ENCODE data around the gene BABAM2. TPM values are rescaled to one million over a fixed set of nuclear protein-coding genes. Genes with fewer than 3 reads are reported as not detected.

The BABAM2 gene
- total RNA-seq, 1 experiment from 2014 or later = 27.1 TPM

DNA sequence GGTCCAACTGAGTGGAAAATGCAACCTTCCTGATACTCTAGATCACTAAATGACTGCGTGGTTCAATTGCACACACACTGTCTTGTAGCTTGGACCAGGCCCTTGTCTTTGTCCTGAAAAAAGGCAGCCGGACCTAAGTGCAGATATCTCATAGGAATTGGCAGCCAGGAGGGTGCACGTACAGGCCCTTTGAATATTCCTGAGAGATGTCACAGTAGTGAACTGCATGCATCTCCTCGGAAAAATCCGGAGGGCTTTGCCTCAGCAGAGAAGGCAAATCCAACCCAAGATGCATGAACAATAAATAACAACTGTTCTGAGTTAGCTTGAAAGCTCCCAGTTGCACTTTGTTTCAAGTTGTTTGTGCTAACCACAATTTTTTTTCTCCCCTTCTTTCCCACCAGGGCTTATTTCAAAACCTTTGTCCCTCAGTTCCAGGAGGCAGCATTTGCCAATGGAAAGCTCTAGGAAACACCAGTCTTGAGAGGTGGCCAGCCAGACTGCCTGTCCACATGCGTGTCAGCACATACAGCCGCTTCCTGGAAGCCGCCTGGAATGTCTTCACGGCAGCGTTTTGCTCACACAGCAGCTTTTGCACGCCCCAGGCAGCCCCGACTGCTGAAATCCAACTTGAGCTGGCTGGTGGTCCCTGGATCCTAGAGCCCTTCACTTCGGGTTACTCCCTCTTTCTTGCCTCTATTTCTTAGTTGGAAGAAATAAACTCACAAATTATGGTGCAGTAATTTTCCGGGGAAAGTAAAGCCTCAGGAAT, 447.7 kb downstream of the BABAM2 start:
- Mint-ChIP-seq H3K4me3 (no peak overlapping the region), H3K36me3 (ENCODE audit: insufficient read depth in 1 of 3, low read depth in 3 of 3) (no peaks in the 10 kb centered on the region; a peak in 1 of 7 replicates), H3K27ac (peak overlapping the region; percentile 18 to 83 (median 55); a peak in 4 of 7 replicates), H3K9me3 (no peaks in the 10 kb centered on the region), H3K27me3 (ENCODE audit: low read depth) (peaks cover 1% of the 10 kb centered on the region; the same call in 1 of the 2 replicates), H3K4me1 (peaks cover 26 to 34% of the 10 kb centered on the region in 2 experiments)
- Histone ChIP-seq H4K20me1 (ENCODE audit: control insufficient read depth, insufficient read depth, insufficient read length) (no peaks in the 10 kb centered on the region), H3K56ac (ENCODE audit: insufficient read length, low read depth, low read length) (no peak overlapping the region), H2BK20ac (ENCODE audit: low read depth, low read length, poor library complexity, severe bottlenecking) (no peak overlapping the region), H3K27me3 (ENCODE audit: insufficient read depth, low read length) (no peaks in the 10 kb centered on the region), H3K9me3 (ENCODE audit: control insufficient read depth, low read depth, low read length) (no peaks in the 10 kb centered on the region), H2AK5ac (ENCODE audit: insufficient read length, low read length) (no peak overlapping the region), H3T11ph (ENCODE audit: low read length) (no peak overlapping the region), H3K18ac (ENCODE audit: insufficient read length, low read depth, low read length) (no peak overlapping the region), H3K79me1 (ENCODE audit: insufficient read depth, low read depth, low read length, poor library complexity, severe bottlenecking) (no peaks in the 10 kb centered on the region), H2BK12ac (ENCODE audit: insufficient read length, low read depth, low read length) (no peak overlapping the region), H3K23ac (ENCODE audit: insufficient read length, low read depth, low read length) (no peak overlapping the region), H3K79me2 (ENCODE audit: insufficient read depth, low read length) (no peaks in the 10 kb centered on the region), H2BK120ac (ENCODE audit: low read depth, low read length, poor library complexity, severe bottlenecking) (no peak overlapping the region), H2AFZ (ENCODE audit: low read length) (no peak overlapping the region), H3K27ac (ENCODE audit: insufficient read length, low read depth, low read length) (no peak overlapping the region), H3K23me2 (ENCODE audit: insufficient read length, low read depth, low read length, poor library complexity, severe bottlenecking) (no peaks in the 10 kb centered on the region), H3K4ac (ENCODE audit: low read depth, low read length) (no peak overlapping the region), H4K8ac (replicated peaks; ENCODE audit: insufficient read length, low read depth, low read length) (no peak overlapping the region), H3K4me2 (ENCODE audit: insufficient read depth, insufficient read length, low read length) (no peak overlapping the region), H4K5ac (ENCODE audit: insufficient read length, low read depth, low read length) (no peak overlapping the region), H4K91ac (ENCODE audit: insufficient read length, low read depth, low read length) (no peak overlapping the region), H3K4me1 (ENCODE audit: insufficient read depth, low read length) (no peaks in the 10 kb centered on the region), H2BK5ac (ENCODE audit: insufficient read length, low read length) (no peak overlapping the region), H2BK15ac (ENCODE audit: low read depth, low read length) (no peak overlapping the region), H3K9ac (ENCODE audit: extremely low read depth, insufficient read length, low read length) (no peak overlapping the region), H3K14ac (ENCODE audit: insufficient read depth, low read length) (no peak overlapping the region)
- DNase-seq = no peak
- TF ChIP-seq CTCF (conservative IDR thresholded peaks at IDR 0.05) = no peak
- no CpG with 5 or more reads among the region's 14 CpGs for WGBS (ENCODE audit: extremely low coverage, insufficient read length, low lambda C conversion rate)

Measured in H9 (cell line).